HEK293 (cell line): ENCODE data around the gene APOLD1.

Experiments used
- CTCF ChIA-PET: fragments of 350-600 bp; formaldehyde crosslinking; extraction: SDS; loops from one replicate; lab custom pipeline; 2021; ENCODE audit warnings: antibody characterized with exemption; lab: Yijun Ruan, JAX
- POLR2A ChIA-PET: fragments of 300-600 bp; formaldehyde crosslinking; extraction: SDS; loops from one replicate; lab custom pipeline; 2020; ENCODE audit warnings: antibody characterized with exemption, inconsistent platforms; lab: Yijun Ruan, JAX
- H3K27ac ChIP-seq: fragments of 200-500 bp; sonication (Bioruptor generic); 2 replicates; pipeline ENCODE4 v1.5.1; 2014; ENCODE audit warnings: low read depth, low read length, control low read depth, inconsistent platforms; ENCODE audit errors: extremely low read depth
- H3K36me3 ChIP-seq, 2 experiments: fragments of 200-500 bp in 1 of 2; sonication (Bioruptor generic) in 1 of 2; 1 replicate in 1 of 2; 2 replicates in 1 of 2; pipeline ENCODE4 v1.5.1; 2014 to 2017; ENCODE audit warnings: inconsistent platforms in 2 of 2, low read length in 2 of 2; ENCODE audit not compliant: control insufficient read depth in 2 of 2, insufficient read depth in 1 of 2
- H3K4me1 ChIP-seq: fragments of 200-500 bp; sonication (Bioruptor generic); 2 replicates; pipeline ENCODE4 v1.5.1; 2014; ENCODE audit warnings: mild to moderate bottlenecking, low read length, inconsistent platforms; ENCODE audit not compliant: control insufficient read depth, insufficient read depth
- H3K4me3 ChIP-seq: 2 replicates; pipeline ENCODE4 v1.5.1; 2011; ENCODE audit warnings: low read depth, mild to moderate bottlenecking, control low read depth, low read length, moderate library complexity
- H3K9me3 ChIP-seq: fragments of 200-500 bp; sonication (Bioruptor generic); 2 replicates; pipeline ENCODE4 v1.5.1; 2014; ENCODE audit warnings: low read depth, low read length, inconsistent platforms; ENCODE audit not compliant: control insufficient read depth, insufficient read depth
- BCL11A ChIP-seq: fragments of 450-650 bp; formaldehyde crosslinking; IDR thresholded peaks from 2 replicates; pipeline ENCODE4 v1.5.1; 2016; ENCODE audit warnings: low read depth, missing biosample characterization, missing genetic modification characterization
- EGR2 ChIP-seq: fragments of 450-650 bp; formaldehyde crosslinking; IDR thresholded peaks from 2 replicates; pipeline ENCODE4 v1.5.1; 2016; ENCODE audit warnings: low read depth, missing biosample characterization, missing genetic modification characterization
- ELK4 ChIP-seq: IDR thresholded peaks from 2 replicates; pipeline ENCODE4 v1.6.1; 2011; ENCODE audit warnings: mild to moderate bottlenecking, low read depth, low read length, borderline replicate concordance
- PATZ1 ChIP-seq: fragments of 450-650 bp; formaldehyde crosslinking; IDR thresholded peaks from 2 replicates; pipeline ENCODE4 v1.5.1; 2016; ENCODE audit warnings: missing biosample characterization, missing genetic modification characterization
- PRDM4 ChIP-seq: fragments of 450-650 bp; formaldehyde crosslinking; IDR thresholded peaks from 2 replicates; pipeline ENCODE4 v1.5.1; 2017; ENCODE audit warnings: missing biosample characterization, missing genetic modification characterization
- SCRT2 ChIP-seq: fragments of 450-650 bp; formaldehyde crosslinking; IDR thresholded peaks from 2 replicates; pipeline ENCODE4 v1.5.1; 2016; ENCODE audit warnings: missing biosample characterization, missing genetic modification characterization
- SETDB1 ChIP-seq: IDR thresholded peaks from one replicate; pipeline ENCODE4 v1.6.1; 2017; ENCODE audit warnings: mild to moderate bottlenecking, low read length, moderate library complexity, mixed read lengths; ENCODE audit not compliant: insufficient read length
- ZBTB17 ChIP-seq: fragments of 450-650 bp; formaldehyde crosslinking; IDR thresholded peaks from 2 replicates; pipeline ENCODE4 v1.5.1; 2016; ENCODE audit warnings: missing biosample characterization, missing genetic modification characterization
- ZNF112 ChIP-seq: fragments of 450-650 bp; formaldehyde crosslinking; IDR thresholded peaks from 2 replicates; pipeline ENCODE4 v1.5.0; 2017; ENCODE audit warnings: missing biosample characterization, missing genetic modification characterization
- ZNF133 ChIP-seq: fragments of 450-650 bp; formaldehyde crosslinking; IDR thresholded peaks from 2 replicates; pipeline ENCODE4 v1.5.1; 2016; ENCODE audit warnings: missing biosample characterization, missing genetic modification characterization
- ZNF19 ChIP-seq: fragments of 450-650 bp; formaldehyde crosslinking; IDR thresholded peaks from 2 replicates; pipeline ENCODE4; 2016; ENCODE audit warnings: missing biosample characterization, missing genetic modification characterization, low read depth
- ZNF223 ChIP-seq: fragments of 450-650 bp; formaldehyde crosslinking; IDR thresholded peaks from 2 replicates; pipeline ENCODE4 v1.5.1; 2016; ENCODE audit warnings: missing biosample characterization, missing genetic modification characterization
- ZNF366 ChIP-seq: fragments of 450-650 bp; formaldehyde crosslinking; conservative IDR thresholded peaks from 2 replicates; pipeline ENCODE4 v1.5.1; 2016; ENCODE audit warnings: missing biosample characterization, missing genetic modification characterization
- ZNF449 ChIP-seq: fragments of 450-650 bp; formaldehyde crosslinking; IDR thresholded peaks from 2 replicates; pipeline ENCODE4 v1.5.1; 2017; ENCODE audit warnings: missing biosample characterization, mild to moderate bottlenecking, missing genetic modification characterization, moderate library complexity
- ZNF529 ChIP-seq: fragments of 450-650 bp; formaldehyde crosslinking; IDR thresholded peaks from 2 replicates; pipeline ENCODE4 v1.5.1; 2017; ENCODE audit warnings: missing genetic modification characterization, missing biosample characterization; ENCODE audit not compliant: insufficient replicate concordance
- ZNF664 ChIP-seq: fragments of 450-650 bp; formaldehyde crosslinking; IDR thresholded peaks from 2 replicates; pipeline ENCODE4 v1.5.1; 2016; ENCODE audit warnings: missing biosample characterization, missing genetic modification characterization
- ZNF792 ChIP-seq: fragments of 450-650 bp; formaldehyde crosslinking; IDR thresholded peaks from 2 replicates; pipeline ENCODE4 v1.5.1; 2016; ENCODE audit warnings: missing biosample characterization, missing genetic modification characterization

APOLD1 gene

GRCh38 chr12:12764824-12765223 lies 20.6 kb upstream of the APOLD1 start:
- H3K27ac ChIP-seq: no peak overlapping the region
- H3K4me3 ChIP-seq: no peak overlapping the region
- ChIA-PET CTCF (interaction anchor here (0.6 to 1.4 kb wide), 2 partner anchors 217 to 448 kb away, joined by 3 to 4 read pairs; no protein-coding TSS in a partner anchor), POLR2A (no interaction called here)
- H3K9me3 ChIP-seq: no peaks in the 10 kb centered on the region
- TF ChIP-seq SCRT2 (tag by site-specific recombination) (no peak), ZNF223 (tag by site-specific recombination) (no peak), ZBTB17 (tag by site-specific recombination) (peak; percentile 73)
- H3K36me3 ChIP-seq: no peaks in the 10 kb centered on the region; a peak in 1 of 3 replicates
- H3K4me1 ChIP-seq: no peaks in the 10 kb centered on the region

GRCh38 chr12:12770262-12770661 lies 15.2 kb upstream of the APOLD1 start:
- ChIA-PET CTCF (no interaction called here), POLR2A (no interaction called here)
- H3K9me3 ChIP-seq: no peaks in the 10 kb centered on the region
- H3K27ac ChIP-seq: no peak overlapping the region
- H3K4me1 ChIP-seq: no peaks in the 10 kb centered on the region
- TF ChIP-seq ZNF792 (tag by site-specific recombination) (no peak), SETDB1 (peak; percentile 63), ZNF529 (tag by site-specific recombination) (no peak), ZNF366 (tag by site-specific recombination) (no peak)
- no peaks in the 10 kb centered on the region; a peak in 1 of 3 replicates for H3K36me3 ChIP-seq
- no peak overlapping the region for H3K4me3 ChIP-seq

- ChIA-PET POLR2A (interaction anchor here (0.6 kb wide), 1 partner anchor 49 kb away, joined by 3 read pairs; no protein-coding TSS in a partner anchor), CTCF (interaction anchor here (1.6 kb wide), 1 partner anchor 142 kb away, joined by 4 read pairs; no protein-coding TSS in a partner anchor)
- H3K27ac ChIP-seq: no peak overlapping the region
Observed at GRCh38 chr12:12774791-12775190, 10.7 kb upstream of the APOLD1 start.

GRCh38 chr12:12776261-12776660 lies 9.2 kb upstream of the APOLD1 start:
- ChIA-PET POLR2A (interaction anchor here (0.8 kb wide), 1 partner anchor 51 kb away, joined by 4 read pairs; no protein-coding TSS in a partner anchor), CTCF (interaction anchor here (0.7 to 1.6 kb wide), 4 partner anchors 11 to 212 kb away, joined by 3 to 4 read pairs (median 4); no protein-coding TSS in a partner anchor)
- no peak for TF ChIP-seq ZNF449 (tag by site-specific recombination)
- no peak for TF ChIP-seq ZNF112 (tag by site-specific recombination)
- TF ChIP-seq ZNF664: no peak
- no peak for TF ChIP-seq EGR2 (tag by site-specific recombination)
- TF ChIP-seq ZNF133 (tag by site-specific recombination): no peak
- no peak for TF ChIP-seq PATZ1
- TF ChIP-seq ZNF19 (tag by site-specific recombination): no peak
- no peak for TF ChIP-seq BCL11A (tag by site-specific recombination)

More at GRCh38 chr12:12774791-12775190, 10.7 kb upstream of the APOLD1 start:
- H3K4me1 ChIP-seq: peaks cover 25% of the 10 kb centered on the region
- H3K9me3 ChIP-seq: no peaks in the 10 kb centered on the region
- no peaks in the 10 kb centered on the region for H3K36me3 ChIP-seq
- H3K4me3 ChIP-seq: no peak overlapping the region
- TF ChIP-seq PRDM4 (tag by site-specific recombination) (peak; percentile 35; the same call in 1 of the 2 replicates), ELK4 (no peak)

More at GRCh38 chr12:12776261-12776660, 9.2 kb upstream of the APOLD1 start:
- H3K9me3 ChIP-seq: no peaks in the 10 kb centered on the region
- H3K4me3 ChIP-seq: no peak overlapping the region
- peaks cover 31% of the 10 kb centered on the region for H3K4me1 ChIP-seq
- no peaks in the 10 kb centered on the region for H3K36me3 ChIP-seq
- no peak overlapping the region for H3K27ac ChIP-seq
